HCT116 (cell line): ENCODE measurements around the gene IGFN1.

Experiments used
- CTCF ChIP-seq, 3 experiments: fragments of 200-600 bp in 1 of 3; sonication (generic) in 1 of 3; IDR thresholded peaks in 2 of 3; conservative IDR thresholded peaks in 1 of 3; 2 replicates each; pipeline ENCODE4 v1.5.1; 2012 to 2017; ENCODE audit warnings: low read depth in 2 of 3, low read length in 2 of 3, antibody characterized with exemption in 1 of 3, borderline replicate concordance in 1 of 3, control low read depth in 1 of 3, mild to moderate bottlenecking in 1 of 3, mixed read lengths in 1 of 3, mixed run types in 1 of 3, moderate library complexity in 1 of 3; ENCODE audit not compliant: insufficient read depth in 1 of 3
- EZH2phosphoT487 ChIP-seq: fragments of 200-600 bp; IDR thresholded peaks from 2 replicates; pipeline ENCODE4 v1.6.1; 2018; ENCODE audit warnings: antibody characterized with exemption, borderline replicate concordance
- MAX ChIP-seq: IDR thresholded peaks from 2 replicates; pipeline ENCODE4 v1.6.1; 2012
- POLR2A ChIP-seq: IDR thresholded peaks from 2 replicates; pipeline ENCODE4 v1.7.0; 2011; ENCODE audit warnings: borderline replicate concordance; ENCODE audit not compliant: insufficient read depth, insufficient read length; ENCODE audit errors: extremely low read depth
- REST ChIP-seq: IDR thresholded peaks from 2 replicates; pipeline ENCODE4 v1.6.1; 2012; ENCODE audit warnings: low read depth
- SIN3A ChIP-seq: IDR thresholded peaks from 2 replicates; pipeline ENCODE4 v1.6.1; 2012; ENCODE audit warnings: low read depth
- SRF ChIP-seq: IDR thresholded peaks from 2 replicates; pipeline ENCODE4 v1.6.1; 2012; ENCODE audit warnings: low read depth
- TCF7L2 ChIP-seq: IDR thresholded peaks from 2 replicates; pipeline ENCODE4 v1.7.0; 2011; ENCODE audit warnings: borderline replicate concordance, inconsistent platforms; ENCODE audit not compliant: insufficient read depth, insufficient read length; ENCODE audit errors: extremely low read depth
- YY1 ChIP-seq: IDR thresholded peaks from 2 replicates; pipeline ENCODE4 v1.6.1; 2011; ENCODE audit warnings: low read length, low read depth, moderate library complexity, mild to moderate bottlenecking; ENCODE audit not compliant: insufficient replicate concordance; ENCODE audit errors: extremely low read depth
- ZFX ChIP-seq: fragments of 450-650 bp; IDR thresholded peaks from 2 replicates; pipeline ENCODE4 v1.6.1; 2017
- ZNF274 ChIP-seq: fragments of 200-500 bp; sonication (Bioruptor generic); IDR thresholded peaks from 2 replicates; pipeline ENCODE4 v1.6.1; 2014; ENCODE audit warnings: mild to moderate bottlenecking, low read depth, low read length, inconsistent platforms

GRCh38 chr1:201181323-201181722 is 9.3 kb upstream of the IGFN1 start:
- TF ChIP-seq ZNF274 = no peak
- no peak for TF ChIP-seq CTCF (IDR thresholded peaks at IDR 0.05 in 2 of 3, conservative IDR thresholded peaks at IDR 0.05 in 1 of 3; ENCODE audit: borderline replicate concordance in 1 of 3, insufficient read depth in 1 of 3, low read depth in 2 of 3, low read length in 2 of 3)
- no peak for TF ChIP-seq REST
- TF ChIP-seq POLR2A = no peak
- TF ChIP-seq SRF = no peak
- no peak for TF ChIP-seq TCF7L2
- TF ChIP-seq SIN3A = no peak
- TF ChIP-seq YY1 = no peak
- no peak for TF ChIP-seq MAX
- no peak for TF ChIP-seq EZH2phosphoT487
- TF ChIP-seq ZFX = no peak
